DMS 273 treated with DMSO at 0.1 percent for 48 hours (cell line): Measurements from ENCODE around the gene ARL4C.

ENCODE experiments used
- DNase-seq: peaks from one replicate; lab custom pipeline; 2025; lab: John Stamatoyannopoulos, UW

ARL4C gene

DNA sequence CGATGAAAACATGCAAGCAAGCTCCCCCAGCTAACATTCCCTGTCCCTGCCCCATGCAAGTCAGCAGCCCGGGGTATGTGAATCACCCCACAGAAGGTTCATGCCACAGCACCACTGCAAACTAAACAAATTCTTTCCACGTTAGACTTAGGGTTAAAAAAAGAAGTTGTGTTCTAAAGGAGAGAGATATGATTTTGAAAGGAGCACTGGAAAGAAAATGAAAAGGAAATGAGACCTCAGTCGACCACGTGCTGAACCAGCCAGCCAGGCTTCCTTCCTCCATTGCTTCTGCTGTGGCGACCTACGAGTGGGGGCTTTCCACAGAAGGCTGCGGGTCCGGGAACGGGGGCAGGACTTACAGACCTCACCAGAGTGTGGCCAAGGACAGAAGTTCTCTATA lies 52.0 kb downstream of the ARL4C start:
- no peak for DNase-seq

DNA sequence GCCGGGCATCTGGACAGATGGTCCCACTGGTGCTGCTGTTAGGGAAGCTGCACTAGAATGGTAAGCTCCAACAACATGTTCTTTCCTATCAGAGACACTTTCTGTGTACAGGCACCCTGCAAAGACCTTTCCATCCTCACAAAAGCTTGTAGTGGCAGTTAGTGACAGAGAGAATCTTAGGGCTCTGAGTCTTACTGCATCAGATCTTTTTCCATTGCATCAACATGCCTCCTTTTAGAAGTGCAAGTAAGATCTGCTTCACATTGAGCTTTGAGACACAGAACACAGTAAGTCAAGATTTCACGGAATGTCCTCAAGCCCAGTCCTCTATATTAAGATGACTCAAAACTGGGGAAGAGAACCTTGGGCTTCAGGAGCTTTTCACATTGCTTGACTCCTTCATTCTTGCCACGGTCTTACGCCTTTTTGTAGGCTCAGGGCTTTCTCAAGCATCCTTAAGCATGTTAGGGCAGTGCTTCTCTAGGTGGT lies 52.6 kb downstream of the ARL4C start:
- no peak for DNase-seq
